K562 (cell line): ENCODE measurements around the gene NFIC. TPM values are rescaled to one million over a fixed set of nuclear protein-coding genes. Genes with fewer than 3 reads are reported as not detected.

Experiments
- POLR3G ChIP-seq: IDR thresholded peaks from 2 replicates; pipeline ENCODE4 v1.6.1; 2011; ENCODE audit not compliant: insufficient read length, insufficient replicate concordance; ENCODE audit errors: extremely low read depth
- TCF3 ChIP-seq: sonication (generic); formaldehyde crosslinking; IDR thresholded peaks from 2 replicates; pipeline ENCODE4 v1.4.0; 2020; ENCODE audit warnings: mild to moderate bottlenecking, missing genetic modification reagents
- ZNF274 ChIP-seq: IDR thresholded peaks from 2 replicates; pipeline ENCODE4 v1.6.1; 2011; ENCODE audit warnings: low read depth, mild to moderate bottlenecking, low read length, moderate library complexity, borderline replicate concordance
- polyA plus RNA-seq, 8 experiments: library from polyadenylated mRNA; depleted of rRNA in 4 of 8; stranded (reverse) in 5 of 8; unstranded in 3 of 8; fragments of >200 nt; fragmentation: Nextera tagmentation in 2 of 8; fragmentation: Illumina TruSeq in 1 of 8; extraction: Ambion mirVana in 2 of 8; extraction: Trizol in 1 of 8; gene quantifications; 2 replicates each; pipeline versions ENCODE4 v1.2.1 to v1.2.3, GENCODE V29; 2011 to 2014; ENCODE audit warnings: inconsistent platforms in 1 of 8, missing spikeins in 1 of 8
- total RNA-seq, 7 experiments: library from RNA; depleted of rRNA in 6 of 7; stranded (reverse); fragments of >200 nt in 6 of 7; fragmentation: Illumina TruSeq in 2 of 7; extraction: Trizol in 2 of 7; gene quantifications; 2 replicates each; pipeline versions ENCODE4 v1.2.1 to v1.2.3, GENCODE V29; 2011 to 2021; ENCODE audit warnings: low replicate concordance in 1 of 7
- TF ChIP-seq, protein P1 (sequence below): fragments of 250-450 bp; sonication (Bioruptor Pico); IDR thresholded peaks from 2 replicates; pipeline ENCODE4 v1.4.0; 2020
- TF ChIP-seq, protein P2 (sequence below): IDR thresholded peaks from 2 replicates; pipeline ENCODE4 v1.6.1; 2011; ENCODE audit not compliant: insufficient read length; ENCODE audit errors: extremely low read depth

The NFIC gene
- total and polyA plus RNA-seq, 9 of the 15 experiments (the other 6 are each of a cell fraction or from before 2014, with no cell fraction given), result 0.71 to 62.1 (median 6.9) TPM

DNA sequence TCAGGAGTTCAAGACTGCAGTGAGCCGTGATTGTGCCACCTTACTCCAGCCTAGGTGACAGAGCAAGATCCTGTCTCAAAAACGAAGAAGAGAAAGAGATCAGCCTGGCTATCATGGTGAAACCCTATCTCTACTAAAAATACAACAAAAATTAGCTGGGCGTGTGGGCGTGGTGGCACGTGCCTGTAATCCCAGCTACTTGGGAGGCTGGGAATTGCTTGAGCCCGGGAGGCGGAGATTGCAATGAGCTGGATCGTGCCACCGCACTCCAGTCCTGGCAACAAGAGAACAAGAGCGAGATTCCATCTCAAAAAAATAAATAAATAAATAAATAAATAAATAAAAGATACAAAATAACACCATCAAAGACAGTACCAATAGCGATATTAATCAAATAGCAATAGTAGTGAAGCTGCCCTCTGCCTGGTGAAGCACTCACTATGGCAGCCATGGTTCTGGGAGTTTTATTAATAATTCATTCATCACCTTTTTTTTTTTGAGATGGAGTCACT, 53.9 kb downstream of the NFIC start (continued):
- TF ChIP-seq, protein P1, sequence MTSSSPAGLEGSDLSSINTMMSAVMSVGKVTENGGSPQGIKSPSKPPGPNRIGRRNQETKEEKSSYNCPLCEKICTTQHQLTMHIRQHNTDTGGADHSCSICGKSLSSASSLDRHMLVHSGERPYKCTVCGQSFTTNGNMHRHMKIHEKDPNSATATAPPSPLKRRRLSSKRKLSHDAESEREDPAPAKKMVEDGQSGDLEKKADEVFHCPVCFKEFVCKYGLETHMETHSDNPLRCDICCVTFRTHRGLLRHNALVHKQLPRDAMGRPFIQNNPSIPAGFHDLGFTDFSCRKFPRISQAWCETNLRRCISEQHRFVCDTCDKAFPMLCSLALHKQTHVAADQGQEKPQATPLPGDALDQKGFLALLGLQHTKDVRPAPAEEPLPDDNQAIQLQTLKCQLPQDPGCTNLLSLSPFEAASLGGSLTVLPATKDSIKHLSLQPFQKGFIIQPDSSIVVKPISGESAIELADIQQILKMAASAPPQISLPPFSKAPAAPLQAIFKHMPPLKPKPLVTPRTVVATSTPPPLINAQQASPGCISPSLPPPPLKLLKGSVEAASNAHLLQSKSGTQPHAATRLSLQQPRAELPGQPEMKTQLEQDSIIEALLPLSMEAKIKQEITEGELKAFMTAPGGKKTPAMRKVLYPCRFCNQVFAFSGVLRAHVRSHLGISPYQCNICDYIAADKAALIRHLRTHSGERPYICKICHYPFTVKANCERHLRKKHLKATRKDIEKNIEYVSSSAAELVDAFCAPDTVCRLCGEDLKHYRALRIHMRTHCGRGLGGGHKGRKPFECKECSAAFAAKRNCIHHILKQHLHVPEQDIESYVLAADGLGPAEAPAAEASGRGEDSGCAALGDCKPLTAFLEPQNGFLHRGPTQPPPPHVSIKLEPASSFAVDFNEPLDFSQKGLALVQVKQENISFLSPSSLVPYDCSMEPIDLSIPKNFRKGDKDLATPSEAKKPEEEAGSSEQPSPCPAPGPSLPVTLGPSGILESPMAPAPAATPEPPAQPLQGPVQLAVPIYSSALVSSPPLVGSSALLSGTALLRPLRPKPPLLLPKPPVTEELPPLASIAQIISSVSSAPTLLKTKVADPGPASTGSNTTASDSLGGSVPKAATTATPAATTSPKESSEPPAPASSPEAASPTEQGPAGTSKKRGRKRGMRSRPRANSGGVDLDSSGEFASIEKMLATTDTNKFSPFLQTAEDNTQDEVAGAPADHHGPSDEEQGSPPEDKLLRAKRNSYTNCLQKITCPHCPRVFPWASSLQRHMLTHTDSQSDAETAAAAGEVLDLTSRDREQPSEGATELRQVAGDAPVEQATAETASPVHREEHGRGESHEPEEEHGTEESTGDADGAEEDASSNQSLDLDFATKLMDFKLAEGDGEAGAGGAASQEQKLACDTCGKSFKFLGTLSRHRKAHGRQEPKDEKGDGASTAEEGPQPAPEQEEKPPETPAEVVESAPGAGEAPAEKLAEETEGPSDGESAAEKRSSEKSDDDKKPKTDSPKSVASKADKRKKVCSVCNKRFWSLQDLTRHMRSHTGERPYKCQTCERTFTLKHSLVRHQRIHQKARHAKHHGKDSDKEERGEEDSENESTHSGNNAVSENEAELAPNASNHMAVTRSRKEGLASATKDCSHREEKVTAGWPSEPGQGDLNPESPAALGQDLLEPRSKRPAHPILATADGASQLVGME (CRISPR knock-in tag), result no peak
- TF ChIP-seq, protein P2, sequence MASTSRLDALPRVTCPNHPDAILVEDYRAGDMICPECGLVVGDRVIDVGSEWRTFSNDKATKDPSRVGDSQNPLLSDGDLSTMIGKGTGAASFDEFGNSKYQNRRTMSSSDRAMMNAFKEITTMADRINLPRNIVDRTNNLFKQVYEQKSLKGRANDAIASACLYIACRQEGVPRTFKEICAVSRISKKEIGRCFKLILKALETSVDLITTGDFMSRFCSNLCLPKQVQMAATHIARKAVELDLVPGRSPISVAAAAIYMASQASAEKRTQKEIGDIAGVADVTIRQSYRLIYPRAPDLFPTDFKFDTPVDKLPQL, result no peak
- TF ChIP-seq ZNF274 (no peak), POLR3G (no peak), TCF3 (CRISPR knock-in tag) (no peak)
